IPS-18a (cell line): ENCODE results near the gene CREB3L1.

Experiments used
- H3K27ac ChIP-seq: one replicate; pipeline ENCODE4 v1.5.1; 2013; ENCODE audit warnings: low read length
- H3K27me3 ChIP-seq: one replicate; pipeline ENCODE4 v1.6.1; 2013; ENCODE audit warnings: mild to moderate bottlenecking, low read length; ENCODE audit not compliant: control insufficient read depth, insufficient read depth
- H3K36me3 ChIP-seq: one replicate; pipeline ENCODE4 v1.6.1; 2013; ENCODE audit warnings: low read depth, low read length; ENCODE audit not compliant: control insufficient read depth
- H3K4me1 ChIP-seq: one replicate; pipeline ENCODE4 v1.6.1; 2013; ENCODE audit warnings: low read depth, low read length; ENCODE audit not compliant: control insufficient read depth
- H3K4me3 ChIP-seq: one replicate; pipeline ENCODE4 v1.5.1; 2013; ENCODE audit warnings: low read length
- H3K9ac ChIP-seq: one replicate; pipeline ENCODE4 v1.6.1; 2013; ENCODE audit warnings: mild to moderate bottlenecking, low read length, moderate library complexity
- H3K9me3 ChIP-seq: one replicate; pipeline ENCODE4 v1.6.1; 2013; ENCODE audit warnings: low read depth, low read length; ENCODE audit not compliant: control insufficient read depth

Gene CREB3L1

GRCh38 chr11:46335890-46336562 is 58.6 kb downstream of the CREB3L1 start:
- Histone ChIP-seq H3K9me3 (no peaks in the 10 kb centered on the region), H3K4me1 (peaks cover 52% of the 10 kb centered on the region), H3K36me3 (no peaks in the 10 kb centered on the region), H3K27me3 (peaks cover 42% of the 10 kb centered on the region), H3K4me3 (no peak overlapping the region), H3K9ac (no peak overlapping the region), H3K27ac (no peak overlapping the region)

- Histone ChIP-seq H3K4me1 (peaks cover 54% of the 10 kb centered on the region), H3K36me3 (no peaks in the 10 kb centered on the region), H3K9me3 (no peaks in the 10 kb centered on the region), H3K27me3 (peaks cover 36% of the 10 kb centered on the region), H3K27ac (no peak overlapping the region), H3K9ac (no peak overlapping the region), H3K4me3 (no peak overlapping the region)
Measured at GRCh38 chr11:46336563-46337180, 59.2 kb downstream of the CREB3L1 start.

GRCh38 chr11:46337626-46338345 is 60.3 kb downstream of the CREB3L1 start:
- Histone ChIP-seq H3K4me3 (no peak overlapping the region), H3K9me3 (no peaks in the 10 kb centered on the region), H3K9ac (no peak overlapping the region), H3K27ac (no peak overlapping the region), H3K4me1 (peaks cover 58% of the 10 kb centered on the region), H3K36me3 (no peaks in the 10 kb centered on the region), H3K27me3 (peaks cover 25% of the 10 kb centered on the region)

DNA sequence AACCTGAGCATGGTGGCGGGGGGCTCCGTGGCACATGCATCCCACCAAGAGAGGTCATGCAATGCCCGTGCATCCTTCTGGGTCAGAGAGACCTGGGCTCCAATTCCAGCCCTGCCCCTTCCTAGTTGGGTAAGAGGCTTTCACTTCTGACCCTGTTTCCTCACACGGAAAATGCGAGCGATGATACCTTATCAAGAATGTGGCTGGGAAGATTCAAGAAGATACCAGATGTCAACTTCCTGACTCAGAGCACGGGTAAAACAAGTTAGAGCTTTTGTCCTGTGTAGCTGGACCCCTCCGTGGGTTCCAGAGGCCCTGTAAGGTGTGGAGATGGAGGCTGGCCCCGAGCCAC is 61.1 kb downstream of the CREB3L1 start:
- H3K9ac ChIP-seq: no peak overlapping the region
- no peaks in the 10 kb centered on the region for H3K36me3 ChIP-seq
- H3K4me1 ChIP-seq: peaks cover 67% of the 10 kb centered on the region
- peaks cover 16% of the 10 kb centered on the region for H3K27me3 ChIP-seq
- peak overlapping the region; percentile 54 for H3K27ac ChIP-seq
- peak overlapping the region; percentile 44 for H3K4me3 ChIP-seq
- no peaks in the 10 kb centered on the region for H3K9me3 ChIP-seq

DNA sequence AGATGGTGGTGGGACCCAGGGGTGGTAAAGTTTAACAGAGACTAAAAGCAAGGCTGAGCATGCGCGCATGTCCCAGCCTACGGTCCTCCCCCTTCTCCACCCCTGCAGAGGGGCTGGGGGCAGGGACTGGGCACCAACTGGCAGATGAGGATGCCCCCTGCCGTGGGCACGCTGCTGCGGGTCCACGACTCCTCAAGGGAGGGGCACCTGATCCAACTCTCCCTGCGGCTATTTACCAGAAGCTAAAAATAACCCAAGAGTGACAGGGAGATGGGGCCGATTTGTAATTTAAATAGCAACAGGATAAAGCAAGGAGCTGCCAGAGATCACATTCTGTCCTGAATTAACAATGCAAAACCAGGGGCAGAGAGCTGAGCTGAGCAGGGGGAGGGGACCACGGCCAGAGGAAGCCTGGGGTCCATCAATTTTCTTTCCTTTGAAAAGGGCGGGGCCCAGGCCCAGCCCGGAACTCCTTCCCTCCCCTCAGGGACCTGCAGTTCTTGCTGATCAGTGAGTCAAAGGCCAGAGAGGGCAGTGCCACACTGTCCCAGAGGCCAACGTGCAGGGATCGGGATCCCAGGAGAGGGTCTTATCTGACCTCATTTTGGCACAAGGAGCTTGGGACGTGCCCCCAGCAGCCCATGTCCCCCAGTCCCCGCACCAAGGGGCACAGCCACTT is 61.7 kb downstream of the CREB3L1 start:
- H3K4me3 ChIP-seq: peak overlapping the region; percentile 44
- H3K9me3 ChIP-seq: no peaks in the 10 kb centered on the region
- peaks cover 11% of the 10 kb centered on the region for H3K27me3 ChIP-seq
- H3K4me1 ChIP-seq: peaks cover 72% of the 10 kb centered on the region
- H3K9ac ChIP-seq: no peak overlapping the region
- peak overlapping the region; percentile 54 for H3K27ac ChIP-seq
- no peaks in the 10 kb centered on the region for H3K36me3 ChIP-seq

DNA sequence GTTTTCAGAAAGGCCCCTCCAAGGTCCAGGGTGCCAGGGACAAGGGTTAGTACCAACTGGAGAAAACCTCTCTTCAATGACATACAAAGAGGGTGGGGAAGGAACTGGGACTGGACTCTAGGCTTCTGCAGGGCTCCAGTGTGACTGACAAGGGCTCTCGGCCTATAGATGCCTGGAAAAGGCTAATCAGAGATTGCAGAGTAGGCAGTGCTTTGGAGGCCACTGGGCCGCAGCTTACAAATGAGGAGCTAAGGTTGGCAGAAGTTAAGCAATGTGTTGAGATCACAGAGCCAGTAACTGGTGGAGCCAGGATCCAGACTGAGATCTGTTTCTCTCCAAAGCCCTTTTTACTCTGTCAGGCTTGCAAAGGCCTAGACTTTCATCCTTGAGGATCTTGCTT is 62.4 kb downstream of the CREB3L1 start:
- peak overlapping the region; percentile 35 for H3K4me3 ChIP-seq
- H3K27ac ChIP-seq: peak overlapping the region; percentile 17
- no peak overlapping the region for H3K9ac ChIP-seq
- H3K4me1 ChIP-seq: peaks cover 72% of the 10 kb centered on the region
- H3K27me3 ChIP-seq: peaks cover 4% of the 10 kb centered on the region
- H3K36me3 ChIP-seq: no peaks in the 10 kb centered on the region
- no peaks in the 10 kb centered on the region for H3K9me3 ChIP-seq

DNA sequence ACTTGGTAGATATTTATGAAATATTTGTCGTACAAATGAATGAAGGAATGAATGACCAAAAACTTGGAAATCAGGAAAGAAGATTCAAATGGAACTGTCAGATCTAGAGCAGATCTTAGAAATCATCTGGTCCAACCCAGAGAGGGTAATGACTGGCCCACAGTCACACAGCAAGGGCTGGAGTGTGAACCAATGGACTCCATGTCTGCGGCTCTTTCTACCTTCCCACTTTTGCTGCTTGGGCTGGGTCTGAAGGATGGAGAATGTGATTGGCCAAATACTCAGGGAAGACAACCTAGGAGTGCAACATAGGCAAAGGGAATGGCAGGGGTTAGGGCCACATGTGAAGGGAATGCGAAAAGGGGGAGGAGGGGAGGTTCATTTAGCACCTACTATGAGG is 64.0 kb downstream of the CREB3L1 start:
- Histone ChIP-seq H3K4me1 (peaks cover 67% of the 10 kb centered on the region), H3K9ac (no peak overlapping the region), H3K36me3 (no peaks in the 10 kb centered on the region), H3K4me3 (no peak overlapping the region), H3K27me3 (peaks cover 5% of the 10 kb centered on the region), H3K27ac (no peak overlapping the region), H3K9me3 (no peaks in the 10 kb centered on the region)

- no peak overlapping the region for H3K4me3 ChIP-seq
- peaks cover 66% of the 10 kb centered on the region for H3K4me1 ChIP-seq
- no peaks in the 10 kb centered on the region for H3K9me3 ChIP-seq
- no peak overlapping the region for H3K9ac ChIP-seq
- no peak overlapping the region for H3K27ac ChIP-seq
- H3K27me3 ChIP-seq: peaks cover 11% of the 10 kb centered on the region
- H3K36me3 ChIP-seq: no peaks in the 10 kb centered on the region
Measured at GRCh38 chr11:46342239-46342638, 64.8 kb downstream of the CREB3L1 start.

DNA sequence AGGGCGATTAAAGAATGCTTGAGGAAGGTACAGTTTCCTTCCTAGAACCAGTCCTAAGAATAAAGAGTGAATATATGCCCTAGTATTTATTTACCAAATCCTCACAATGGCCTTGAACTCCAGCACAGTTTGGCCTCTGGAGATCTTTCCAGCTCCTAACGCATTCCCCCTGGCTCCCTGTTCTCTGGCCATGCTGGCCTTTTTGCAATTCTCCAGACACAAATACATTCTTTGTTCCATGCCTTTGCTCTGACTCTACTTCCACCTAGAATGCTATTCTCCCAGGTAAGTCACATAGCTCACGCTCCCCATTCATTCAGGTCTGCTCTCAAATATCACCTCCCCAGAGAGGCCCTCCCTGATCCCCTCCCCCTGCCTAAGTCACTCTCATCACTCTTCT is 66.1 kb downstream of the CREB3L1 start:
- peaks cover 11% of the 10 kb centered on the region for H3K27me3 ChIP-seq
- H3K4me3 ChIP-seq: no peak overlapping the region
- H3K9ac ChIP-seq: no peak overlapping the region
- H3K27ac ChIP-seq: no peak overlapping the region
- no peaks in the 10 kb centered on the region for H3K9me3 ChIP-seq
- H3K36me3 ChIP-seq: no peaks in the 10 kb centered on the region
- peaks cover 61% of the 10 kb centered on the region for H3K4me1 ChIP-seq

- no peak overlapping the region for H3K27ac ChIP-seq
- H3K4me1 ChIP-seq: peaks cover 54% of the 10 kb centered on the region
- no peak overlapping the region for H3K9ac ChIP-seq
- H3K4me3 ChIP-seq: no peak overlapping the region
- H3K36me3 ChIP-seq: no peaks in the 10 kb centered on the region
- H3K9me3 ChIP-seq: no peaks in the 10 kb centered on the region
- H3K27me3 ChIP-seq: peaks cover 11% of the 10 kb centered on the region
Measured at GRCh38 chr11:46345131-46345597, 67.7 kb downstream of the CREB3L1 start.

DNA sequence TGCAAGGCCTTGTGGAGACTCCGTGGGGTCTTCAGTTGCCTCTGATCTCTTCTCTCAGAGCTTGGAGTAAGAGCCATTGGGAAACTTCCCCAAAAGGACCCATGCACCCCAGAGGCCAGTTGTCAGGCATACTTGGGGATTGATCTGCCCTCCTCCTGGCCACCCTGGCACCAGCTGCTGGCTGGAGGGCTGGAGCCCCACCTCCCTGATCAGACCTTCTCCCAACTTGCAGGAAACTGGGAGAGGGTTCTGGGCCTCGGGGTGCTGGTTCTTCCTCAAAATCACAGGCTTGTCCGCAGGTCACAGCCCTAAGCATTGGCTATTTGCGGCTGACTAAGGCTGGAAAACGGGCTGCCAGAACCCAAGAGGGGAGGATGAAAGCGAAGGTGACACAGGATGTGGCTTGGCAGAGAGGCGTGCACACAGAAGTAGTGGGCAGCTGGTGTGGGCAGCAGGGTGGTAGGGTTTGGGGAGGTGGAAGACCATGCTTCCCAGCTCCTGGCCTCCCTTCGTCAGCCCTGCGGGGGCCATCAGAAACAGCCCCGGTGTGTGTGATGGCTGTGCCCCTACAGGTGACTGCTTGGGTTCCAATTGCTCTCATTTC is 68.5 kb downstream of the CREB3L1 start:
- Histone ChIP-seq H3K4me1 (peaks cover 49% of the 10 kb centered on the region), H3K9ac (no peak overlapping the region), H3K9me3 (no peaks in the 10 kb centered on the region), H3K36me3 (no peaks in the 10 kb centered on the region), H3K27me3 (peaks cover 11% of the 10 kb centered on the region), H3K27ac (no peak overlapping the region), H3K4me3 (no peak overlapping the region)
